ENCODE measurements around the gene ZNF335. TPM values are rescaled to one million over a fixed set of nuclear protein-coding genes. Genes with fewer than 3 reads are reported as not detected.

ZNF335 gene
- total and polyA plus RNA-seq, 2 of the 13 experiments (the other 11 are each of a cell fraction or from before 2014, with no cell fraction given), result 9.7 to 13.7 TPM

DNA sequence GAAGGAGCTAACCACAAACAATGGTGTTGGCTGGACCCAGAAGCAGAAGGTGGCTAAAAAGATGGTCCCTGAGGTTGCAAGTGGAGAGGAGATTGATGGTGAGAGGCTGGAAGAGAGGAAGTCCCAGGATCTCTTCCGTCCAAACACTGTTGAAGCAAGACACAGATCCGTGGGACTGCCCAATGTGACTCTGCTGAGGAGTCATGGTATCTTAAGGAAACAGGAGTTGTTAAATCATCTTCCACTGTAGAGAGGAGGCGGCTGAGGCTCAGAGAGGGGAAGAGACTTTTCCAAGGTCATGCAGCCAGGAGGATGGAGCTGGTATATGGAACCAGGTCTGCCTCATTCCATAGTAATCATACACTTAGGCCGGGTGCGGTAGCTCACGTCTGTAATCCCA, 4.1 kb upstream of the ZNF335 start (continued):
- TF ChIP-seq ELF4 (CRISPR knock-in tag; IDR thresholded peaks at IDR 0.05; ENCODE audit: borderline replicate concordance) (no peak), NFKBIZ (CRISPR knock-in tag; IDR thresholded peaks at IDR 0.05) (no peak), ATF7 (IDR thresholded peaks at IDR 0.05) (no peak), ATF7 (CRISPR knock-in tag; IDR thresholded peaks at IDR 0.05) (0 out of 2 replicates have a peak, but pooled peaks have one; percentile 4), ZMYM3 (CRISPR knock-in tag; IDR thresholded peaks at IDR 0.05) (peak; percentile 46; the same call in 1 of the 2 replicates), RCOR2 (CRISPR knock-in tag; IDR thresholded peaks at IDR 0.05) (no peak), MAFG (CRISPR knock-in tag; IDR thresholded peaks at IDR 0.05) (peak; percentile 14; the same call in 1 of the 2 replicates), ZNF572 (CRISPR knock-in tag; IDR thresholded peaks at IDR 0.05) (peak; percentile 69; the same call in 1 of the 2 replicates), PPARG (CRISPR knock-in tag; conservative IDR thresholded peaks at IDR 0.05) (no peak), MAFK (conservative IDR thresholded peaks at IDR 0.05 in 1 of 2, IDR thresholded peaks at IDR 0.05 in 1 of 2; ENCODE audit: low read length in 2 of 2) (no peak), JUNB (CRISPR knock-in tag; IDR thresholded peaks at IDR 0.05; ENCODE audit: borderline replicate concordance) (no peak), STAT5B (CRISPR knock-in tag; IDR thresholded peaks at IDR 0.05) (no peak), ESRRA (CRISPR knock-in tag; IDR thresholded peaks at IDR 0.05; ENCODE audit: low read depth) (no peak)
- TF ChIP-seq, protein P1, sequence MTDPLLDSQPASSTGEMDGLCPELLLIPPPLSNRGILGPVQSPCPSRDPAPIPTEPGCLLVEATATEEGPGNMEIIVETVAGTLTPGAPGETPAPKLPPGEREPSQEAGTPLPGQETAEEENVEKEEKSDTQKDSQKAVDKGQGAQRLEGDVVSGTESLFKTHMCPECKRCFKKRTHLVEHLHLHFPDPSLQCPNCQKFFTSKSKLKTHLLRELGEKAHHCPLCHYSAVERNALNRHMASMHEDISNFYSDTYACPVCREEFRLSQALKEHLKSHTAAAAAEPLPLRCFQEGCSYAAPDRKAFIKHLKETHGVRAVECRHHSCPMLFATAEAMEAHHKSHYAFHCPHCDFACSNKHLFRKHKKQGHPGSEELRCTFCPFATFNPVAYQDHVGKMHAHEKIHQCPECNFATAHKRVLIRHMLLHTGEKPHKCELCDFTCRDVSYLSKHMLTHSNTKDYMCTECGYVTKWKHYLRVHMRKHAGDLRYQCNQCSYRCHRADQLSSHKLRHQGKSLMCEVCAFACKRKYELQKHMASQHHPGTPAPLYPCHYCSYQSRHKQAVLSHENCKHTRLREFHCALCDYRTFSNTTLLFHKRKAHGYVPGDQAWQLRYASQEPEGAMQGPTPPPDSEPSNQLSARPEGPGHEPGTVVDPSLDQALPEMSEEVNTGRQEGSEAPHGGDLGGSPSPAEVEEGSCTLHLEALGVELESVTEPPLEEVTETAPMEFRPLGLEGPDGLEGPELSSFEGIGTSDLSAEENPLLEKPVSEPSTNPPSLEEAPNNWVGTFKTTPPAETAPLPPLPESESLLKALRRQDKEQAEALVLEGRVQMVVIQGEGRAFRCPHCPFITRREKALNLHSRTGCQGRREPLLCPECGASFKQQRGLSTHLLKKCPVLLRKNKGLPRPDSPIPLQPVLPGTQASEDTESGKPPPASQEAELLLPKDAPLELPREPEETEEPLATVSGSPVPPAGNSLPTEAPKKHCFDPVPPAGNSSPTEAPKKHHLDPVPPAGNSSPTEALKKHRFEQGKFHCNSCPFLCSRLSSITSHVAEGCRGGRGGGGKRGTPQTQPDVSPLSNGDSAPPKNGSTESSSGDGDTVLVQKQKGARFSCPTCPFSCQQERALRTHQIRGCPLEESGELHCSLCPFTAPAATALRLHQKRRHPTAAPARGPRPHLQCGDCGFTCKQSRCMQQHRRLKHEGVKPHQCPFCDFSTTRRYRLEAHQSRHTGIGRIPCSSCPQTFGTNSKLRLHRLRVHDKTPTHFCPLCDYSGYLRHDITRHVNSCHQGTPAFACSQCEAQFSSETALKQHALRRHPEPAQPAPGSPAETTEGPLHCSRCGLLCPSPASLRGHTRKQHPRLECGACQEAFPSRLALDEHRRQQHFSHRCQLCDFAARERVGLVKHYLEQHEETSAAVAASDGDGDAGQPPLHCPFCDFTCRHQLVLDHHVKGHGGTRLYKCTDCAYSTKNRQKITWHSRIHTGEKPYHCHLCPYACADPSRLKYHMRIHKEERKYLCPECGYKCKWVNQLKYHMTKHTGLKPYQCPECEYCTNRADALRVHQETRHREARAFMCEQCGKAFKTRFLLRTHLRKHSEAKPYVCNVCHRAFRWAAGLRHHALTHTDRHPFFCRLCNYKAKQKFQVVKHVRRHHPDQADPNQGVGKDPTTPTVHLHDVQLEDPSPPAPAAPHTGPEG (CRISPR knock-in tag; IDR thresholded peaks at IDR 0.05), result no peak
- TF ChIP-seq, protein P2, sequence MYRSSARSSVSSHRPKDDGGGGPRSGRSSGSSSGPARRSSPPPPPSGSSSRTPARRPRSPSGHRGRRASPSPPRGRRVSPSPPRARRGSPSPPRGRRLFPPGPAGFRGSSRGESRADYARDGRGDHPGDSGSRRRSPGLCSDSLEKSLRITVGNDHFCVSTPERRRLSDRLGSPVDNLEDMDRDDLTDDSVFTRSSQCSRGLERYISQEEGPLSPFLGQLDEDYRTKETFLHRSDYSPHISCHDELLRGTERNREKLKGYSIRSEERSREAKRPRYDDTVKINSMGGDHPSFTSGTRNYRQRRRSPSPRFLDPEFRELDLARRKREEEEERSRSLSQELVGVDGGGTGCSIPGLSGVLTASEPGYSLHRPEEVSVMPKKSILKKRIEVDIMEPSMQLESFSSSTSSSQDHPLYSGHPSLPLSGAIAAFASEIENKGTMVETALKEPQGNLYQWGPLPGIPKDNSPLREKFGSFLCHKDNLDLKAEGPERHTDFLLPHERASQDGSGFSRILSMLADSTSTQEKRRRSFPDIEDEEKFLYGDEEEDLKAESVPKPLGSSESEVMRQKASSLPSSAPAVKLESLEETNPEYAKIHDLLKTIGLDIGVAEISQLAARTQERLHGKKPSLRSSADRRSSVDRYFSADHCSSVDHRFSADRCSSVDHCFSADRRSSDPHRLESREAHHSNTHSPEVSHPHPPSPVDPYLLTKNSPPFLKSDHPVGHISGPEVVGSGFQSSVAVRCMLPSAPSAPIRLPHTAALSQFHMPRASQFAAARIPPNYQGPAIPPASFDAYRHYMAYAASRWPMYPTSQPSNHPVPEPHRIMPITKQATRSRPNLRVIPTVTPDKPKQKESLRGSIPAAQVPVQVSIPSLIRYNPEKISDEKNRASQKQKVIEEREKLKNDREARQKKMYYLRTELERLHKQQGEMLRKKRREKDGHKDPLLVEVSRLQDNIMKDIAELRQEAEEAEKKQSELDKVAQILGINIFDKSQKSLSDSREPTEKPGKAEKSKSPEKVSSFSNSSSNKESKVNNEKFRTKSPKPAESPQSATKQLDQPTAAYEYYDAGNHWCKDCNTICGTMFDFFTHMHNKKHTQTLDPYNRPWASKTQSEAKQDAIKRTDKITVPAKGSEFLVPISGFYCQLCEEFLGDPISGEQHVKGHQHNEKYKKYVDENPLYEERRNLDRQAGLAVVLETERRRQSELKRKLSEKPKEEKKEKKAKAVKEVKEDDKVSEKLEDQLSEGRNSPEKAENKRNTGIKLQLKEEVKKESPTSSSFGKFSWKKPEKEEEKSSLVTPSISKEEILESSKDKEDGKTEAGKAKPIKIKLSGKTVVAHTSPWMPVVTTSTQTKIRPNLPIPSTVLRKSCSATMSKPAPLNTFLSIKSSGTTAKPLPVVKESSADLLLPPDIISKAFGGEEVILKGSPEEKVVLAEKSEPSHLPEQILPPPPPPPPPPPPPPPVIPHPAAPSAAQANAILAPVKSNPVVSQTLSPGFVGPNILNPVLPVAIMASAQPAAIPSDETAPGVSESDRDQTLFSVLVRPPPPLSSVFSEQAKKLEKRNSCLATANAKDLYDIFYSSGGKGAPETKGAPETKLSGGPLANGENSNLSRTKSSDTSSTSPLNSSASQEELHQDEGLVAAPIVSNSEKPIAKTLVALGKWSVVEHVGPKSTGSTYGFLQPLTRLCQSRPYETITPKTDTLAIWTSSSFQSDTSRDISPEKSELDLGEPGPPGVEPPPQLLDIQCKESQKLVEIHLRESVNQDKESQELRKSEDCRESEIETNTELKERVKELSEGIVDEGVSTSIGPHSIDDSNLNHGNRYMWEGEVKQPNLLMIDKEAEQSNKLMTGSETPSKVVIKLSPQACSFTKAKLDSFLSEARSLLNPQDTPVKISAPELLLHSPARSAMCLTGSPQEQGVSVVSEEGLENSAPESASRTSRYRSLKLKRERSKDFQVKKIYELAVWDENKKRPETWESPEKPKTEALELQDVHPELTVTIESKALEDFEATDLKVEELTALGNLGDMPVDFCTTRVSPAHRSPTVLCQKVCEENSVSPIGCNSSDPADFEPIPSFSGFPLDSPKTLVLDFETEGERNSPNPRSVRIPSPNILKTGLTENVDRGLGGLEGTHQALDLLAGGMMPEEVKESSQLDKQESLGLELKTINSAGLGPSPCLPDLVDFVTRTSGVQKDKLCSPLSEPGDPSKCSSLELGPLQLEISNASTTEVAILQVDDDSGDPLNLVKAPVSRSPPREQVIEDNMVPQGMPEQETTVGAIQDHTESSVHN (CRISPR knock-in tag; IDR thresholded peaks at IDR 0.05), result no peak
- TF ChIP-seq, protein P3, sequence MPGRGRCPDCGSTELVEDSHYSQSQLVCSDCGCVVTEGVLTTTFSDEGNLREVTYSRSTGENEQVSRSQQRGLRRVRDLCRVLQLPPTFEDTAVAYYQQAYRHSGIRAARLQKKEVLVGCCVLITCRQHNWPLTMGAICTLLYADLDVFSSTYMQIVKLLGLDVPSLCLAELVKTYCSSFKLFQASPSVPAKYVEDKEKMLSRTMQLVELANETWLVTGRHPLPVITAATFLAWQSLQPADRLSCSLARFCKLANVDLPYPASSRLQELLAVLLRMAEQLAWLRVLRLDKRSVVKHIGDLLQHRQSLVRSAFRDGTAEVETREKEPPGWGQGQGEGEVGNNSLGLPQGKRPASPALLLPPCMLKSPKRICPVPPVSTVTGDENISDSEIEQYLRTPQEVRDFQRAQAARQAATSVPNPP (CRISPR knock-in tag; IDR thresholded peaks at IDR 0.05), result no peak

Data from HepG2 (cell line).